GM18870 (cell line): ENCODE measurements around the gene CLMN.
"Not testable (repeated sequence)": the region's sequence is repeated elsewhere in the genome, so short reads cannot be mapped to it uniquely, and the experiment has no call there.

Source experiments
- ATAC-seq: cut with Tn5 transposase; IDR thresholded peaks from one replicate; pipeline ENCODE4 v1.9.1; 2021; ENCODE audit warnings: moderate library complexity; ENCODE audit not compliant: unreplicated experiment

Gene CLMN

DNA sequence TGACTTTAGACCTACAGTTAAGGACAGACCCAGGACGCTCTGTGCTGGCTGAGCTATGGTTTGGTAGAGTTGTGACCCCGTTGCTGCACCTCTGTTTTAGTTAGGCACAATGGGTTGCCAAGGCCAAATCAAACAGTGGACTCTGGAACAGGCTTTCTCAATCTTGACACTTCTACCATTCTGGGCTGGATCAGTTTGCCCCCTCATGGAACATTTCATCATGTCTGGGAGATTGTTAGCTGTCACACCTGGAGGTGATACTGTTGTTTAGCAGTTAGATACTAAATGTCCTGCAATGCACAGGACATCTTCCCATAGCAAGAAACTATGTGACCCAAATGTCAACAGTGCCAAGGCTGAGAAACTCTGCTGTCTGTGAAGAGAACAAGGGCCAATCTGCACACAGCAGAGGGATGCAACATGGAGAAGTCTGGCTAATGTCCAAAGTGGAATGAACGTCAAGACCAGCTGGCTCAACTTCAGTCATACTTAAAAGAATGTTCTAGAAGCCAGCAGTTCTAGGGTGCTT is 96.8 kb downstream of the CLMN start:
- ATAC-seq, result no peak

DNA sequence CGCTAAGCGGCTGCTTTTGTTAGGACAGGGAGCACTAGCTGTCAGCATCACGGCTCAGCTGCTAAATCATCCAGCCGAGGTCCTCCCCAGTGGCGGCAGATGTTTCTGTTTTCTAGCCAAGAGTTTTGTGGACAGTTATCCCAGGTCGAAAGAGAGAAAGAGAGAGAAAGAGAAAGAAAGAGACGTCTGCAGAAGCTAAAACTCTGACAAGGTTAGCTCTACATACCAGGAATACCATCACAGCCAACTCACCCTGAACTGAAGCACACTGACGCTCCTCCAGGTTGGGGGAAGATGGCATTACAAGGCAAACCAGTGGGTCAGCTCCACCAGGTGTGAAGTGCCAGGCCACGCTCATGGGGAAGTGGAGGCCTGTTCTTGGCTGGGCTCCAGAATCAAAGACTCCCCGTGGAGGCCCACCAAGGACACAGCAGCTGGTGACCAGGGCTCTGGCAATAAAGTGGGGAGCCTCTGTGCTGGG is 97.5 kb downstream of the CLMN start:
- no peak for ATAC-seq

DNA sequence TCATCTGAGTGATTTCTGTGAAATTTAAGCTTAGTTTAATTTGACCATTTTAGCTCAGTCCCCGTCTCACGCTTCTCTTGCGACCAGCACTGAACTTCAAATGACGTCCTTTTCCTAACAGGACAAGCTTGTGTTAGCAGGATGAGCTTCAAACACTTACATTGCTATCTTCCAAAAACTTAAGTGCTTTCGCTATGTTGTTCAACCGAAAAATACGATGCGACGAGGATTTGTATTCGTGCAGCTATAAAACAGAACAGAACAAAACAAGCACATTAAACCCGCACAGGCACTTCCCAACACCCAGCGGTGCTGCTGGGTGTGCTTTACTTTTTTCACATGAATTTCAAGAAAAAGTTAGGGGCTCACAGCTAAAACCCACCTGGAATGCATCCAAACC is 98.2 kb downstream of the CLMN start:
- no peak for ATAC-seq

DNA sequence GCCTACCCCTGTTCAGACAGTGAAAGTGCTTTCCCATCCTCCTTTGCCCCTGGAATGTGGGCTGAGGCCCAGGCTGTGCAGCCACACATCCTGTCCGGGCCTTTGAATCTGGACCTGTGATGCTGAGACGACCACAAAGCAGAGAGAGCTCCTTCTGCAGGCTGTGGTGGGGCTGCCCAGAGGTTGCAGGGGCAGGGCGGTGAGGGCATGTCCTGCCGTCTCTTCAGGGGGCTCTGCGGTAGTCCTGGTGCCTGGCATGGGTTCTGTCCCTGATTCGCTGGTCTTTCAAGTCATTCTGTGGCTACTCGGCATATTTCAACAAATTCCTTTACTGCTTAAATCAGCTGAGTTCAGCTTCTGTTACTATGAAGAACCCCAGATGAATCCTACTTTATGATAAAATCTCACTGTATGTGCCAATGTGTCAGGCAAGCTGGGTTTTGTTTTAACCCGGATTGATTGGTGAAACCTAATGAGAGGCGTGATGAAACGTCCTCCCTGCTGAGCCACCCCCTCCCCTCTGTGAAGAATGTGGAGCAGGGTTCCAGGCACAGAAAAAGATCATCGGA is 99.0 kb downstream of the CLMN start:
- no peak for ATAC-seq

DNA sequence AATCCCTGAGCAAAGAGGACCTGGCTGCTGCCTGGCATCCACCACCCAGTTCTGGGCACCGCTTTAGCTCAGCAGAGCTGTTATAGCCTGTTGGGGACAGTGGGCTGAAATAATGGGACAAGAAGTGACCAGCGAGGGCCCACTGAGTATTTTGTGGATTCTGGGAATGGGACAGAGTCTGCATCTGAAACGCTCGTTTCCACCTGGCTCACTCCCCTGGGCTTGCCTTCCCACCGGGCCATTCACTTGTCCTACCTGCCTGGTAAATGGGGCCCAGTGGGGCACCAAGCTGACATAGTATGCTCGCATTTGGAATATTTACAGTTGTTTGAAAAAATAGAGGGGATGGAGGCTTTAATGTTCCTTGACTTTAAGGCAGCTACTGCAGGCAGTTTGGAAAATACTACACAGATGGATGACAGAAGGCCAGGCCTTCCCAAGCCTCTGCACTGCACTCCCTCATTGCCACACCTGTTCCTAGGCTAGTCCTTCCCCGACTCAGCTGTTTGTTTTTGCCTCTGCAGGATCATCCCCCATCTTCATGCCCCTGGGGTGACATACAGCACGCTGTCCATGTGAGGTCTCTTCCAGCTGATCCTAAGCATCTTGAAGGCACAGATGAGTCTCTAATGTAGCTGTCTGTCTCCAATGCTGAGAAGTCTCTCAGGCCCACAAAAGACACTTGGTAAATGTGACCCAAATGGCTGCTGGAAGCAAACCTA is 101.1 kb downstream of the CLMN start:
- no peak for ATAC-seq

DNA sequence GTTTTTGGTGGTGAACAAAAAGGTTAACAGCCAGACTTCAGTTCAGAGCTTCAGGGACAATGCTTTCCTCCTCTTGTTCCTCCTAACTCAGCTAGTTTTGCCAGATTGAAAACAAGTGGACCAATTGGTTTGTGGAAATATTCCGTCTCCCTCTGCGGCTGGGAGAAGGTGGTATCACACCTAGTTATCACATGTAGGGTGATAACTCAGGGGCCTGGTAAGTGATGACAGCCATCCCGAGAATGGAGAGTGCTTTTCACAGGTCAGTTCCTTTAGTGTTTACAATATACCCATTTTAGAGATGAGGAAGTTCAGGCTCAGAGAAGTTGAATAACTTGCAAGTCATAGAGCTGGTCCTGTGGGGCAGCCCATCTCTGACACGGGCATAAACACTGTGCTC is 101.7 kb downstream of the CLMN start:
- no peak for ATAC-seq

DNA sequence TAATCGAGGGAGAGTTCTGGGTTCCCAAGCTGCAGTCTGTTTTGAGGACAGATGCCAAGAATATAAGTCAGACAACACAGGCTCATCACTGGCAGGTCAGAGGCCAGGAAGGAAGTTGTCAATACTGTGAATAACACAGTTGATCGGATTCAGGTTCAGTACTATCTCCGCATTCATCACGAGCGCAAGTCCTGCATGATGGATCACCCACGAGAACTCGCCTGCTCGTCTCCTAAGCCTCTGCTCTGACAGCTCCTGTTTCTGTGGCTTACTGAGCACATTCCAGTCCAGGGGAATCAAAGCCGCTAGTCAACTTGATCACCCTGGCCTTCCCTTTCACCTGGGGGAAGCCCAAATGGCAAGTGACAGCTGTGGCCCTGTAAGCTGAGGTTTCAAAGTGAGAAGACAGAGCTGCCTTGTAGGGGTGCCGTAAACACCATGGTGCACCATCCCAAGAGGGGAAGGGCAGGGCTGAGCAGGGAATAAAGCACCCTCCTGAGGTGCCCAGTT is 102.3 kb downstream of the CLMN start:
- no peak for ATAC-seq

DNA sequence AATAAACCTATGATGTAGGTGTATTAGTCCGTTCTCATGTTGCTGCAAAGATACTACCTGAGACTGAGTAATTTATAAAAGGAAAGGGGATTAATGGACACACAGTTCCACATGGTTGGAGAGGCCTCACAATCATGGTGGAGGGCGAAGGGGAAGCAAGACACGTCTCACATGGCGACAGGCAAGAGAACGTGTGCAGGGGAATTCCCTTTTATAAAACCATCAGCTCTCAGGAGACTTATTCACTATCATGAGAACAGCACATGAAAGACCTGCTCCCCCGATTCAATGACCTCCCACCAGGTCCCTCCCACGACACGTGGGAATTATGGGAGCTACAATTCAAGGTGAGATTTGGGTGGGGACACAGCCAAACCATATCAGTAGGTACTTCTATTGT is 103.7 kb downstream of the CLMN start:
- ATAC-seq, result no peak

DNA sequence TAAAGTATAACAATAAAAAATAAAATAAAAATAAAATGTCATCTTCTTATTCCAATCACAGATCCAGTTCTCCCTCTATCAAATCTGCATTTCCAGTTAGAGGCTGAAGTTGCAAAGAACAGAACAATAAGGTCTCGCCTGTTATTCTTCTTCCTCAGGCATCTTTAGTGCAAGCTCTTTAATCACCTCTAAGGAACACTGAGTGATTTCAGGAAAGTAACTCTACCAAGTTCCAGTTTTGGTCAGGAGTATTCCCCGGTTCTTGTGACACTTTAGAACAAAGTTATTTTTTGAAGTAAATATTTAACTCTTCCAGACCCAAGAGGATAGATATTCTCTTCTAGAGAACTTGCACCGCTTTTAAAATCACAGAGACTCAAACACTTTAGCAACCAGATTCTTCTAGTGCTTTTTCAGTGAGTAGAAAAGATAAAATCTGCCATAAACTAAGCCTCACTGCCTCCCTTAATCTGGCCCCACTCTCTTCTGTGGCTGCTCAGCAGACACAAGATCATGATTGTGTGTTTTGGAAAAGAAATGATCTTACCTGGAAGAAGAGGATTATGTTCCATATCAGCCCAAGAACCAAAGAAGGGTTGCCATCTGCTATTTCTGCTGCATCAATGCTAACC is 104.5 kb downstream of the CLMN start:
- ATAC-seq, result no peak

DNA sequence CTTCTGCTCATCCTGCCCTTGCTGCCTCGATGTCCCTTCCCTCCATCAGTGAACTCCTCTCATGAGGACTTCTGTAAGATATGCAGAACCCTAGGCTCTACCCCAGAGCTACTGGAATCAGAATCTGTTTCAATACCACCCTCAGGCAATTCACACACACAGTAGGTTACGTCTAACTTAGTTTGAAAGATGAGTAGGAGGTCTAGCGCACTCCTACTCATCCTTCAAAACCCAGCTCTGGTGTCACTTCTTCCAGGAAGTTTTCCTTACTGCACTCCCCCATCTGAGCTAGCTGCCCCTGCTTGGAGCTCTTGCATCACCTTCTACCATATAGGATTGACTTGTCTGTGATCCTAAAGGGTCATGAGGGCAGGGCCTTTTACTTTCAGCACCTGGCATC is 105.9 kb downstream of the CLMN start:
- ATAC-seq, result no peak

DNA sequence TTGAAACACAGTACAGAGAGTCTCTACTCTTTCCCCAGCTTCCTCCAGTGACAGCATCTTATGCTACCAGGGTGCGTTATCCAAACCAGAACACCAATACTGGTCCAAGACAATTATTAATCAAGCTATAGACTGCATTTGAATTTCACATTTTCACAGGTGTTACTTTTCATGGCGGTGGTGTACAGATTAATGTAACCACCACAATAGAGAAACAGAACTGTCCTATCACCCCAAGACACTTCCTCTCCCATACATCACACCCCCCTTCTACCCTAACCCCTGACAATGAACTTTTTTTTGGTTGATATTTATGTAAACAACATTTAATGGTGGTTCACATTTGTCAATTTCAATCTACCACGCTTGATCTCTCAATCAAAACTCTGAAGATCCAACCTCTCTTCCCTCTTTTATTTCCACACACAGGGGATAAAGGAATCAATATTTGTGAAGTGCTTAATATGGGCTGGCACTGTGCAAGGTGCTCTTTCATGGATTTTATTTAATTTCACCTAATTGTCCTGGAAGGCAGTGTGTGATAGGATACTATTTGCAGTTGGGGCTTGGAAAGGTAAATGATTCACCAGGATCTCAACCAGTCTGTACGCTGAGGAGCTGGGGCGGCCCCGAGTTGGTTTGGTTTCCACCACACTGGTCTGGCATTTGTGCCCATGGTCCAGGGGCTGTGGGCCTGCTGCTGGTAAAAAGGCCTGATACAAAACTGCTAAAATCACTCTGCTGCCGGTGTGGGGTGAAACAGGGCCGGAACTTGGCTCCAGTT is 107.8 kb downstream of the CLMN start:
- peak; percentile 68 for ATAC-seq

DNA sequence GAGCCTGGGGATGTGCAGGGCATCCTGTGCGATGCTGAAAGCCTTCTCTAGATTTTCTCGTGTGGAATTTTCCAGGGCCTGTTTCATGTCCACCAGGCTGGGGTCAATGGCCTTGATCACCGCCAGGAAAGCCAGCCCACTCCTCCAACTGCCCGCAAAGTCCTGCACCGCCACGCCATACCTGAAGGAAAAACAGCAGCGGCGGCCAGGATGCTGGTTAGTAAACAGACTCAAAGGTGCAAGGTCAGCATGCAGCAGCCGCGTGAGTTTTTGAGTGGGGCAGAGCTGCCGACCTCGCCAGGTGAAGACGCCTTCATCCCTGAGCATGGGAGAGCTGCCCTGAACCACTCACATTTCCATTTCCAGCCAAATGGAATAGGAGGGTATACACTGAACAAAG is 109.0 kb downstream of the CLMN start:
- ATAC-seq, result no peak

DNA sequence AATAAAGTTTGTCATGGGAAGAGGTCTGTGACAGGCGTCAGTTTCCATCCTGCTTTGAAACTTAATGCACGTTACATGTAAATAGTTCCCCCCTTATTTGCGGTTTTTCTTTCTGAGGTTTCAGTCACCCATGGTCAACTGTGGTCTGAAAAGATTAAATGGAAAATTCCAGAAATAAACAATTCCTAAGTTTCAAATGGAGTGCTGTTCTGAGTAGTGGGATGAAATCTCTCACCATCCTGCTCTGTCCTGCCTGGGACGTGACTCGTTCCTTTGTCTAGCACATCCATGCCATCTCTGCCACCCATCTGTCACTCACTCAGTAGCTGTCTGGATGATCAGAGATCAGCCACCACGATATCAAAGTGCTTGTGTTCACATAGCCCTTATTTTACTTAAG is 111.1 kb downstream of the CLMN start:
- ATAC-seq, result no peak

DNA sequence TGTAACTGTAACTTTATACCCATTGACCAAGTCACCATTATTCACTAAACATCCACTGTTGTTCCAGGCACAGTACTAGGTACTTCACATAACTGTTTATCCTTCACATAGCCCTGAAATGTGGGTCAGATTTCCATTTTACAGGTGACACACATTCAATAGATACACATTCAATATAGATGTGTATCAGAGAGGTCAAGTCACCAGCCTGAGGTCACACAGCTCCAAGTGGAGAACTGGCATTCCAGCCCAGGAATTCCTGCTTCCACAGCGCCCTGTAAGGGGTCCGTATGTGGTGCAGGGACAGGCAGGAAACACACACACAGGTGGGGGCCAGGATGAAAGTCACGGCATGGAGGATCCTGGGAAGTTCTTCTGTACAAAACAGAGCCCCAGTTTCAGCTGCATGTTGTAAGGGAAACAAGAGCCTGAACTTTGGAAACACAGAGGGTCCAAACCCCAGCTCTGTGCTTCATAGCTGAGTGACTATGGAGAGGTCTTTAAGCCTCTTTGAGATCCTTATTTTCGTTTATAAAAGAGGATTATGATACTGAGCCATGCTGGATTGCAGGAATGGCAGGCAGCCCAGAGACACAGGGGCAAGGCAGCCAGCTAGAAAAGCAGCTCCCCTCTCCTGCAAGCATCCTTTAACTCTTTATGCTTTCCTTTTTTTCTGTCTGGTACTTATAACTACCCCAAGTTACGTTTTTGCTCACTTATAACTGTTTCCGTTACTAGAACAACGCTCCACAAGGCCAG is 112.1 kb downstream of the CLMN start:
- ATAC-seq, result no peak

DNA sequence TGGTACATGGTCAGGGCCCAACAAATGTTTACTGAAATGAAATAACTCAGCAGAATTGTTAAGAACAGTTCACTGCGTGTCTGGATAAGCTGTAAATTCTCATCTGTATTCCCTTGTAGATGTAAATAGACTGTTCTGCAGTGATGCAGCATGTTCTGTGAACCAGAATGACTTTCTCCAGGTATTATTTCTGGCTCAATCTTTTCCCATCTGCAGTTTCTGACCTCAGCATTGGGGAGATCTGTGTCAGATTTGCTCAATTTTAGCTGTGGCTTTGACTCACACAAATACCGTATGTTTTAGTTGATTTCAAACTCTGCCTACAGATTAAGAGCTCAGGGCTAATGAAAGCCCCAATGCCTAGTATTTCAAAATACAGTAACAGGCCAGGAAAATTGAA is 113.2 kb downstream of the CLMN start:
- ATAC-seq, result no peak

DNA sequence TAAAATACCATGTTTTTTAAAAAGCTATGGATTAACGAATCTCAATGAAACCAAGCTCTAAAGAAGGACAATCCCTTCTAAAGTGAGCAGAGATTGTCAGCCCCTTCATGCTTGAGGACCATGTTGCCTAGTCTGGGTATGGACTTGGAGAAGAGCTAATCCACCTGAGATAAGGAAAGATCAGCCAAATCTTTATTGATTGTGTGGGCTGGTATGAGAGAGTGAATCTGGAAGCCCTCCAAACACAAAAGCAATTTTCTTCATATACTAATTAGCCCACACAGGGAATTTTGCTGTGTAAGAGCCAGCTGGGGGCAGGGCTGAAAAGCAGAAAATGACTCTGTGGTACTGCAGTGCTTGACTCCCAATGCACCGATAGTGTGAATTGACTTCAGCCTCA is 115.0 kb downstream of the CLMN start:
- ATAC-seq, result no peak

DNA sequence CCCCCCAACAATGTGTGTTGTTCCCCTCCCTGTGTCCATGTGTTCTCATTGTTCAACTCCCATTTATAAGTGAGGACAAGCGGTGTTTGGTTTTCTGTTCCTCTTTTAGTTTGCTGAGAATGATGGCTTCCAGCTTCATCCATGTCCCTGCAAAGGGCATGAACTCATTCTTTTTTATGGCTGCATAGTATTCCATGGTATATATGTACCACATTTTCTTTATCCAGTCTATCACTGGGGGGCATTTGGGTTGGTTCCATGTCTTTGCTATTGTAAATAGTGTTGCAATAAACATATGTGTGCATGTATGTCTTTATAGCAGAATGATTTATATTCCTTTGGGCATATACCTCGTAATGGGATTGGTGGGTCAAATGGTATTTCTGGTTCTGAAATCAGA is 118.0 kb downstream of the CLMN start:
- ATAC-seq, result not testable (repeated sequence)

DNA sequence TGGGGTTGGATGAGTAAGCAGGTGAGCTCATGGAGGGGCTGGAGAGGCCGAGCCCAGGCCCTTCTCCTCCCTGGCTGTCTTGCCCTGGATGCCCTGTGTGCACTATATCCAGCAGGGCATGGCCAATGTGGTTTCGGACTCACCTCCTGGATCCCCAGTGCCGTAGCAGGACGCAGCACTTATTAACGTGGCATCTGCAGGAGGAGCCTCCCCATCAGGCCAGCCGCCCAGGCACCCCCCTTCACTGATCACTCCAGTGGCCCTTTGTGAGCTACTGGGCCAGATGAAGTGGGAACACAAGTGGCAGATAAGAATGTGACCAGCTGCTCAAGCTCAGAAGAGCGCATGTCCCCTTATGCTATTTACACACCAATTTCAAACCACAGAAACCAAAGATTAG is 119.3 kb downstream of the CLMN start:
- ATAC-seq, result no peak

DNA sequence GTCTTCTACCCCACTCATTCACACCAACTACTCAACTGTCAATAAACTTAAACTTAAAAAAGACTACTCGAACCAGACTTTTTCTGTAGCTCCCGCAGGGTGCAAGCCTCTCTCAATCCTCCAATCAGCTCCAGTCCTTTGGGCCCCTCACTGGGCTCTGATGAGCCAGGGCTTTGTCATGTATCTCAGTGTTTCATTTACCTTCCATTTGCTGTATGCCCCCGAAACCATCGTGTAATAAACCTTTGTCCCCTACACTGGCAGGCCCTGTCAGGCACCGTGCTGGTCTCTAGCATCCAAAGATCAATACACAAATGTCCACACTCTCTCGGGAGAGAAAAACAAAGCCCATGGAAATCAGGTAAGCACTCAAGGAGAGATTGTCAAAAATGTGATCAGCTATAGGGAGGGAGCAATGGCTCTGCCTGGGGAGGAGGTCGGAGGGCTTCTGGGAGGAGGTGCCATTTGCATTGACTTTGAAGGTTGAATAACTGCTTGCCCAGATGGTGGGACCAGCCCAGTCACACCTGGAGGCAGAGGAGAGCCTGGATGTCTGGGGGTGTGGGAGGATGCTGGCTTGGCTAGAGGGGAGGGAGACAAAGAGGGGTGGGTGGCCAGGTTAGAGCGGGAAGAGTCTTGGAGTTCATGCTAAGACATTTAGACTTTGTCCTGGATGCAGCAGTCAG is 120.3 kb downstream of the CLMN start:
- no peak for ATAC-seq

DNA sequence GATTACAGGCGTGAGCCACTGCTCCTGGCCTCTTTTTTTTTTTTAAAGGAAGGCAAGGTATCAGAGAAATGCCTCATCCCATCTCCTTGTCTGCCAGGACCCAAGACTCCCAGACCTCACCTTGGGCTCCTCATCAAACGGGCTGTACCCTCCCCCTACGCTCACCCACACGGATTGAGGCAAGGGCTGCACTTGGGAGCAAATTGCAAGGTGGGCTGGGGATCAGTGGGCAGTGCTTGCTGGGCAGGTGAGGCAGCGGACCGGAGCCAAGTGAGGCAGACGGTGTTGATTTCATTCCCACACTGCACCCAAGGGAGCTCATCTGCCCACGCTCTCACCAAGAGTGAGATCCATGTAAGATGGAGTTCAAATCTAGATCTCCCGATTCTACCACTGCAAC is 121.4 kb downstream of the CLMN start:
- no peak for ATAC-seq
